NCI-H1694 treated with DMSO at 0.1 percent for 48 hours (cell line): ENCODE measurements around the gene CUBN.
"Not testable (repeated sequence)": the region's sequence is repeated elsewhere in the genome, so short reads cannot be mapped to it uniquely, and the experiment has no call there.

Experiments used
- DNase-seq: peaks from one replicate; lab custom pipeline; 2025; lab: John Stamatoyannopoulos, UW

Gene CUBN

DNA sequence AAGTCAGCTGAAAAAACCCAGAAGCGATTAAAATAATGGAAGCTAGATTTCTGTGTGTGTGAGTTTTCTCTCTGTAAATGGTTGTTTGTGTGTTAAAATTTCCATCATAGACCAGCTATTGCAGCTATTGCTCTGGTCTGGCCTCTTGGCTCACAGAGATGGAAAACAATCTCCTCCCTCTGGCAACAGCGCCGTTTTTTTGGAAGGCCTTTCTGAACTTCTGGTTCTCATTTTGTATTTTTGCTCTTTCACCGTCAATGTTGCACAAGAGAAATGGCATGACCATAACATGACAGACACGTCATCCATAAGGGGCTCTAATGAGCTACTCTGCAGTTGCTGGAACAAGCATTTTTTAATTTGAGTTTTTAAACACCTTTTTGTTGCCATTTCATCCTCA lies 91.0 kb downstream of the CUBN start:
- DNase-seq = no peak

DNA sequence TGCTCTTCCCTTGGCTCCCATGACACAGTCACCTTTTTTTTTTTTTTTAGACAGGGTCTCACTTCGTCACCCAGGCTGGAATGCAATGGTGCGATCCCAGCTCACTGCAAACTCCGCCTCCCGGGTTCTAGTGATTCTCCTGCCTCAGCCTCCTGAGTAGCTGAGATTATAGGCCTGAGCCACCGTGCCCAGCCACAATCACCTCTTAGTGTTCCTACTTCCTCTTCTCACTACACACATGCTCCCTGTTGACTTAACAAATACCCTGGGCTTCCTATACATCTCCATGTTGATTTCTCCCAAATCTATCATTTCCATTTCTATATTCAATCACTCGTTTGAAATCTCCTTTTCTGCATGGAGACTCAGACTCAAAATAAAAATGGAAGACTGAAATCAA lies 91.7 kb downstream of the CUBN start:
- DNase-seq = no peak

DNA sequence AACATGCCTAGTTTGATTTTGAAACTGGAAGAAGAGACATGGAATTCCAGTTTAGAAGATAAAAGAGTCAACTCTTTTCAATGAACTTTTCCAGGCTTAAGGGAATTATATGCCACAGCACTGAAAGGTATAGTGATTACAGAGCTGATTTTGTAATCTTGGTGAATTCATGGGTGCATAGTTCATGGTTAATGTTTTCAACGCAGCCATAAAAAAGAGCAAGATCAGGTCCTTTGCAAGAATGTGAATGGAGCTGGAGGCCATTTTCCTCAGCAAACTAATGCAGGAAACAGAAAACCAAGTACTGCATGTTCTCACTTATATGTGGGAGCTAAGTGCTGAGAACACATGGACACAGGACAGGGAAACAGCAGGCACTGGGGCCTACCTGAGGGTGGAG lies 94.2 kb downstream of the CUBN start:
- DNase-seq = no peak

DNA sequence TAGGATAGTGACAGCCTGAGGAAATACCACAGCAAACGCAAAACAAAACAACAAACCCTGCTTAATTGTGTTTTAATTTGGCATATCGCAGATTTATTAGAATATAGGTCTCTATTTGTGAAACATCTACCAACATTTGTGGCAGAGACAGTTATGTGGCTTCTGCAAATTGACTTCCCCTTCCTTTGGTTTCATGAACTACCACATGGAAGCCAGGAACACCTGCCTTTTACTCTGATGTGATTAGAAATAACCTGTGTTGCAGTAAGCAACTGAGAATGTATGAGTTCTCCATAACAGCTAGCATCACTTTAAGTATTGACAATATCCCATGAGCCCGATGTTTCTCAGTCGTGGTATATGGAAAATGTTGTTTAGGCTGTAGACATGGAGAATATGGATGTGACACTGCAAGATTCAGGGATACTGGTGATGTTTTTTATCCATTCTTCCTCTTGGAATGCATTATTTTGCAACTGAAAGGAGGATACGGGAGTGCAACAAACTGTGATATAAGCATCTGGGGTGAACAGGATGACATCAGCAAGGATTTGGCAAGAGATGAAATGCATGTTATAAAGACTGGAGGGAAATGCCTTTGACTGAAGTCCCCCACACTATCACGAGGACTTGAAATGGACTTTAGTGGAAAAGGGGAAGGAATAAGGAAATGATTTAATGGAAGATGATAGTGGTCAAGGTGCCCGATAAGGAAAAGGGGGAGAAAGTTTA lies 95.9 kb downstream of the CUBN start:
- no peak for DNase-seq

DNA sequence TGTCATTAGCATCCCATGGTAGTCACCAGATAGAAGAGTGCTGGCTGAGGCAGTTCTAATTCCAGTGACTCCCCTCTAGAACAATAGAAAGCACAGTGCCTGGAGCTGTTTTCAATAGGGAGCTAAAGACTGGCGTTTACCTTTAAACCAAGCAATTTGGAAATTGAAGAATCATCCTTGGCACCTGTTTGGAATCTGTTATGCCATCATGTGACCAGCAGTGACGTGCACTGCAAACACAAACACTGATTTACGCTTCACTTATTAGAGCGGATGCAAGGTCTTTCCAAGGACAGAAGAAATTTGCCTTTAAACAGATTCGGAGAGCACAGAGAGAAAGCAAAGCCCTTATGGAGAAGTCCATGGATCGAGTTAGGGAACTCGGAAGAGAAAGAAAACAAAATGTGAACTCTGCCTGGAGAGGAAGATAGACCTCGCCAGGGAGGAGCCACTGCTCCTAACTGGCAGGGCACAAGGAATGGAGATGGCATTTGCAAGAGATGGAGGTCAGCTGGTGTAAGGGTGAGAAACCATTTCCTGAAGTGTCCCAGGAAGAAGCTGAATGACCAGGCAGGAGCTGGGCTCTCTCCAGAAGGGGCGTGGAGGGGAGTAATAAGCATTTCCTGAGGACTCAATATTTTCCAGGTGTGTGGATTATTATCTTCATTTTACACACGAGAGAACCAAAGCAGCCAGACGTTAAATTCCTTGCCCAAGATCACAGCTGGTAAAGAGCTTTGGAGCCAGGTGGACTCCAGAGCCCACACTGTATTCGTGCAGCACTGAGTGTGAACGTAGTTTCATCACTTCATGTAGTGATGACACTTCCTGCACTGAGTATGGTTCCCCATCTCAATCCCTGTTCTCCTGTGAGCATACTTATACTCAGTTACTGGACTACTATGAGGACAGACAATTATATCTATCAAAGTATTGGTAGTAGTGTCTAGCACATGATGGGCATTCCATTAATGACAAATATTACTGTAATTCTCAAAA lies 97.7 kb downstream of the CUBN start:
- no peak for DNase-seq

DNA sequence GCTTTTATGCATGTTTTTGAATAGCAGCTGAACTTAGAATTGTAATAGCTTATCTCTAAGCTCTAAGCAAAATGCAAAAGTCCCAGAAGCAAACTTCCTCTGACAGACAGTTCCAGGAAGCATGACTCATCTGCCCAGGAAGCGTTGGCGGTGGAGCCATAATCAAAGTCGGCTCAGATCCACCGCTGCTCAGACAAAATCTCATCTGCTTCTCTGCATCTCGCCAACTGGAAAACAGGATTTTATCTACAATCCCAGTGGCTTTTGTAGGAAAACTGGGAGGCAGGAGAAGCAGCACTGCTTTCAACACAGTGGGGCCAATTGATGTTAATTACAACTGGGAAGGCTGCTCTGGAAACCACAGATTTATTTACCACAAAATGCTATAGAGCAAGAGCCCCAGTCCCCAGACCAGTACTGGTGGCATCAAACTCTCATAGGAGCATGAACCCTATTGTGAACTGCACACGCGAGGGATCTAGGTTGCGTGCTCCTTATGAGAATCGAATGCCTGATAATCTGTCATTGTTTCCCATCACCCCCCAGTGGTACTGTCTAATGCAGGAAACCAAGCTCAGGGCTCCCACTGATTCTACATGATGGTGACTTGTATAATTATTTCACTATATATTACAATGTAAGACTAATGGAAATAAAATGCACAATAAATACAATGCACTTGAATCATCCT lies 99.9 kb downstream of the CUBN start:
- no peak for DNase-seq

DNA sequence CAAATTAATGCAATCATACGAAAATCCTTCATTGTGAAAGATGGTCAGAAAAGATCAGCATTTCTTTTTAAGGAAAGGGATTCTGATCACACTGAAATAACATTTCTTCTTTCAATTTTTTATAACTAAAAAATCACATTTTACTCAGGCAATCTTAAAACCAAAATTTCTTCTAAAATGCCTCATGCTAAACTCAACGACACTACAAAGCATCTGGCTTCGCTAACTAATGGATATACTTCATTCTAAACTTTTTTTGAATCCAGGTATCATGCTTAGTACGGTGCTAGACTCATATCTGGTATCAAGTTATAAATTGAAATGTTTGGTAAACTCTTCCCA lies 100.4 kb downstream of the CUBN start:
- DNase-seq = no peak

DNA sequence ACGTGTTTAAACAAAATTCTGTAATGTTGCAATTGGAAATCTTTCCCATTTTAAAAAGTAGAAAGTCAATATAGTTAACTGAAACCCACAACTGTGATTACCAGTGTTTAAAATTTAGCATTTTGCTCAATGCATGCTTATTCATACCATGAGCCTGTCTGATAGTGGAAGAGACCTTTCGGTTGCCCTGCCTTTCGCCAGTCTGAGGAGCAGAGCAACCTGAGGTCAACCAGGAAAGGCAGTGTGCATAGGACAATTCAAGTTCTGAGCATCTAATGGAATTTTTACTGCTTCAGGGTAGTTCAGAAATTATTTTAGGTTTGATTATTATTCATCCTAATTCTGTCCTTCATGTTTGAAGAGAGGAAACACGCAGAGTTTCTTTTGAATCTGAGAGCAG lies 100.8 kb downstream of the CUBN start:
- DNase-seq = no peak

DNA sequence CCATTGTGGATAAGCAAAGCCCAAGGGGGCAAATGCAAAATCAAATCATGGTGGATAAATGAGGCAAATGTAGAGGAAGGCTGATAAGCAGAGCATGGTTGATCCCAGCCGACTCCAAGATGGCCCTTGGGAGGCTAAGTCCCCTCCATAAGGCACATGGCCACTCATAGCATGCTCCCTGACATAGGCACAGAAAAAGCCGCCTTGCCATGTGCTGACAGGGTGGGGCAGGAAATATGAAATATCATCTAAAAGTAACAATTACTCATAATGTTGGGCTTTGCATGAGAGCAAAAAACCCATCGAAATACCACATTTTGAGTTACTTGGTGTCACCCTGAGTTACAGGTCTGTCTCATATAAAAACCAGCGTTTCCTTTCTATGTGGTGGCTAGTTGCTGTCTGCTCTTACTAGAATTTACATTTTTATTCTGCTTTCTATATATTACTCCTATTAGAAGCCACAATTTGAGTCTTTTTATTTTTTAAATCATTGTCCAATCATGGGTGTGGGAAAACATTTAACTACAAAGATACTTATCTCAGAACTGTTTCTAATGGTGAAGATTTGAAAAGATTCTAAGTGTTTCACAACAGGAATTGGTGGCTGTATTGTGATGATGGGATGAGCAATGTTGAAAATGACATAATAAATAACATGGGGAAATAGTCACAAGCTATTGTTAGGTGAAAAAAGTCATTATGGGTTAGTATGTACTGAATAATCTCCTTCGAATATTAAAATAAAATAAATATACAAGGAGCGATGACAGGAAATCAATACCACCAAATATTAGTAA lies 102.7 kb downstream of the CUBN start:
- DNase-seq = no peak

DNA sequence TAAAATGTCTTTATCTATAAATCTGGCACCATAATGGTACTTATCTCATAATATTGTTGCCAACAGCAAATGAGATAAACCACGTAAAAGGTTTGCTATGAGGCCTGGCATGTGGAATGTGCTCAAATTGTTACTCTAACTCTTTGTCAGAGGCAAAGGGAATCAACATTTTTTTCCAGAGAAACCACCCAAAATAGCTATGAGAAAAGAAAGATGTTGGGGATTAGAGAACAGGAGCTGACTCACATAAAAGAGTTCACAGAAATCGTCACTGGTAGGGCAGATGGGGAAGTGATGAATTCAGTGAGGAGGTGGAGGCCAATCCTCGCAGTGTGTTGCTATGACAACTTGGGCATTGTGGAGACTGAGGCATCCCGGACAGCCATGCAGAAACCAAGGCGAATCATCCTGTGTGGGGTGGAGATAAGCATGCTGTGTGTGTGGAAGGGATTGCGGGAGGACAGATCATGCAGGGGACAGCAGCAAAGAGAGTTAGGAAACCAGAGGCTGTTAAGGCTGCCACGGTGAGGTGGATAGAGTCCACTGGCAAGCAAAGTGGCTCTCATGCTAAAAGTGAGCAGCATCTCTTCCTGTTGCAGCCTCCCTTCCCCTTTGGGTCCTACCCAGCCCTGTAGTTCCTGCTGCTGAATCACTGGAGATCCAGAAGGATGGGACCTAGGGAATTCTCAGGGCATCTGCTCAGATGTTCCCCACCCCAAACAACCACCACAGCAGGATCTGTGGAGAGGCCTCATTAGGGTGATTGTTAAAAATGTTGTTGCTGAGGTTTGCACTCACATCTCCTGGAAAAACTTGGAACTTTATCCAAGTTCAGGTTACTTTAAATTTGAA lies 103.9 kb downstream of the CUBN start:
- DNase-seq = no peak

DNA sequence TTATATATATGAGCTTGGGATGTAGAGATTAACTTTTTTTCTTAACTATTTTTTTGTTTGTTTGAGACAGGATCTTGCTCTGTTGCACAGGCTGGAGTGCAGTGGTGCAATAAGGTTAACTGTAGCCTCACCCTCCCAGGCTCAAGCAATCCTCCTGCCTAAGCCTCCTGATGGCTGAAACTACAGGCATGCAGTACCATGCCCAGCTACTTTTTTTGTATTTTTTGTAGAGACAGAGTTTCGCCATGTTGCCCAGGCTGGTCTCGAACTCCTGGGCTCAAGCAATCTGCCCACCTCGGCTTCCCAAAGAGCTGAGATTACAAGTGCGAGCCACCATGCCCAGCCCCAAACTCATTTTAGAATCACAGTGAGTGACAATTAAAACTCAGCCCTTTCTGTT lies 105.2 kb downstream of the CUBN start:
- no peak for DNase-seq

DNA sequence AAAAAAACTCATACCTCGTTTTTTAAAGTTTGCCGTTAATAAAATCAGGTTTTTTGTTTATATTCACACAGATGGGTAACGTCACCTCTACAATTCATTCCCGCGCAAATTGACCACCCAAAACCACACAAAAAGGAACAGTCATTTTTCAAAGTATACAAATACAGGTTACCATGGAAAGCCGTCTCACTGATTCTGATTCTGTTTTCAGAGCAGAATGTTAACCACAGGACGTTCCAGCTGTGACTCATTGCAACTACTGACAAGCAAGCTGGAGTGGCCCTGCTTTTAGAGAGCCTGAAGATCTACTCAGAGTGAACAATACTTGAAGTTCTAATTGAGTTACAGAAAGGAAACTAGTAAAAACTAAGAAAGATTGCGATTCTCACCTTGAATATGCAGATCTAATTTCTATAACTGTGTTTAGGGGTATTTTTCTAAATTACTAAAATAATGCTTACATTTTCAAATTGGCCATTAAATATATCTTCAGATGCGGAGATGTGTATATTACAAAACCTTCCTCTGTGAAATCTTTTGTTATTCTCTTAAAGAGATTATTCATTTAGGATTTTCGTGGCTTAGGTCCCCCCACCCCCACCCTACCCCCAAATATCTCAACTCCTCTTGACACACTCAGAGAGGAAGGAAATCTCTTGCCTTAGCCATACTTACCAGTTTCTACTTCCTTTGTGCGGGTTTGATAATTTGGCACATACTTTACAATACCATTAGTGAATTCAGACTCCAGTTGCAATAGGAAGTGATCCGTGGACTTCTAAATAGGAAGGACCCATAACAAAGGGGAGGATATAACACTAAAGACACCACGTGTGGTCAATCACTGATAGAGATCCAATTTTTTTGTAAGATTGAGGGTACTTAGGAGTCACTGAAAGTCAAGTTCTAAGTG lies 106.0 kb downstream of the CUBN start:
- no peak for DNase-seq

DNA sequence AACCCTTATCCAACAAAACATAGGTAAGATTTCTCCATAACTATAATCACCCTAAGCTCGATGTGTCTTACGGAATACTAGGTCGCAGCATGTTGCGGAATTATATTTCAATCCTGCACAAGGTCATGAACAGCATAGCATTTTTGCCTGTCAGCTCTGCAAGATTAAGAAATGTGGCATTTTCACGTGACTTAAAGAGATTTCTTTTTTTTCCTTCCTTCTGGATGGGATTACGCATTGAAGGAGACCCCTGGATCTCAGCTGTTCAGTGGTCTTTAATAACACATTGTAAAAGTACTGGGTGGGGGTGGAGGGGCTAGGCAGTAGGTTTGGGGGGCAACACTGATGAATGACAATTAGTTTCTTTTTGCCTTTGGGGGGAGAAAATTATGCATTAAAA lies 106.7 kb downstream of the CUBN start:
- DNase-seq = no peak

DNA sequence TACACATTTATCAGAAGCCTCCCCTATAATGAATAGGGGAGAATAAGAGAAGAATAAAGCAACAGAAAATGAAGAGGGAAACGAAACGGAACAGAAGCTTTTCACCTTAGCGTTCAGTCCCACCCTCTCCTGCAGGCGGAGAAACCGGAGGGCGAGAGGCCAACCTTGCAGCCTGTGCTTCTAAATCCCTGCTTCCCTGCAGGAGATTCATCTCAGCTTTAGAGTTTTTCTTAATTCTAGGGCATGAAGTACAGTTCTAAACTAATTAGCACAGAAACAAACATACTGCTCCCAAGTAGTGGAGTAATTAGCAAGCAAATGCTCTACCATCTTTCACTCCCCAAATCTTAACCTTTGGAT lies 107.2 kb downstream of the CUBN start:
- no peak for DNase-seq

DNA sequence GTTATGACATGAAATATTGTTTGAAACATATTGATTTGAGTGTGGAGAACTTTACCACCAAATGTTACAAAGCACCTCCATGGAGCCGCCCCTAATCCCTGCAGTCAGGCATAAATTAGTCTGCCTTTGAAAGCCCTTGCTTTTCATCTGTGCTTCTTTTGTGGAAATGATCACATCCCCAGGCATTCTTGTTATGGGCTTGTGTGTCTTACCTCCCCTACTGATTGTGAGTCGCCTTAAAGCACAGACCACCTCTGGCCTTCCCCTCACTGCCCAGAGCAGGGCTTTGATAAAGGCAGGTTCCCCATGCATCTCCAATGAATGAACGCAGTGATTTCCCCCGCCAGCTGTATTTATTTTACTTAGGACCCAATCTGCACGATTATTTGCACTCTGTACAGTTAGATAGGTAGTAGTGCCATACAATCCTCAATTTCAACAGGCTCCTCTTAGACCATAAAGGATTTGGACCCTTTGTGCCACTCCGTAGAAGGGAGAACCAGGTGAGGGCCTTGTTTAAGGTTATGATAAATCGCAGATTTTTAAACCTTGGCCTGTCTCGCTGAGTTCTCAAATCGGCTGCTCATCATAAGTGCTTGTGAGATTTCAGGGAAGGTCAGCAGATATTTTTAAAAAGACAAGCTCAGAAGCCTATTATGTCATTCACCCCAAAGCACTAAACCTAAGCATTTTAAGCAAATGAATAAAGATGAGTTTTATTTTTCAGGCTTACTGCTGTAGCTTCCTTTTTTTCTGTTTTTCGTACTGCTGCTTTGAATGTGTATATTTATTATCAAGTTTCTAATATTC lies 107.8 kb downstream of the CUBN start:
- no peak for DNase-seq

DNA sequence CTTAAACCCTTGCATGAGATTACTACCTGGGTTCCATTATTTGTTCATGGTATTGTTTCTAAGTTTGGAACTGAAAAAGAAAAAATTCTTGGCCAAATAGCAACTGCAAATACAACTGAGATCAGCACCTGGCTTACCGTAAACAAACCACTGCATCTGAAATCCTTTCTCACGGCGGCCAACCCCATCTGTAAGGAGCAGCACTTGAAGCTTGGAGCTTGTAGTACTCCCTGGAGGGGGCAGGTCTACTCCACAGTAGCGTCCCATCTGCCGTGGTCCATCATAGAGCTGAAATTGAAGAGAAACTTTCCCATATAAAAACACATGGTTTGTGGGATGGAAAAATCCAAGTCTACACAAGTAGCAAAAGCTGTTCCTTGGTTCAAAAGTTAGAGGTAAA lies 109.9 kb downstream of the CUBN start:
- DNase-seq = no peak

DNA sequence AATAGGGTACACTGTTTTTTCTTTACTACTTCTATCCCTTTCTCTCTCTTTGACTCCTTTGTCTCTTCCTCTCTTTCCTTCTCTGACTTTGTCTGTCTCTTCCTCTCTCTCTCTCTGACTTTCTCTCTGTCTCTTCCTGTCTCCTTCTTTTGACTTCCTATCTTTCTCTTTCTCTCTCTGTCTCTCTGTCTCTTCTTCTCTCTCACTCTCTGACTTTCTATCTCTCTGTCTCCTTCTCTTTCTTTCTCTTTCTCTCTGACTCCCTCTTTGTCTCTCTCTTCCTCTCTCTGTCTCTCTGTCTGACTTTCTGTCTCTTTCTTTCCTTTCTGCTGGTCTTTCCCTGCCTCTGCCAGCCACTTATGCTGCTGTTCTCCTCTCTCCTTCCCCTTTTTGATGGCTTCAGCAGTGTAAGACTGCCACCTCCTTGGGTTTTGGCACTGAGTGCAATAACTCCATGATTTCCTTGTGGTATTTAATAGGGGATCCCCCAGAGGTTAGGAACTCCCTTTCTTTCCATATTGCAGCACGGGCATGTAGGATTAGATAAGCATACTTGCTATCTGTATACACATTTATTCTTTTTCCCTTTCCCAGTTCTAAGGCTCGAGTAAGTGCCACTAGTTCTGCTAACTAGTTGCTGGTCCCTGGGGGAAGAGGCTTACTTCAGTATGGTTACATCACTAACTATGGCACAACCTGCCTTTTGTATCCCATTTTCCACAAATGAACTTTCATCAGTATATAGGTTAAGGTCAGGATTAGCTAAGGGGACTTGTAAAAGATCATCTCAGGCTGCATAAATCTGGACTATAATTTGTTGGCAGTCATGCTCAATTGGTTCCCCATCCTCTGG lies 116.3 kb downstream of the CUBN start:
- DNase-seq = not testable (repeated sequence)

DNA sequence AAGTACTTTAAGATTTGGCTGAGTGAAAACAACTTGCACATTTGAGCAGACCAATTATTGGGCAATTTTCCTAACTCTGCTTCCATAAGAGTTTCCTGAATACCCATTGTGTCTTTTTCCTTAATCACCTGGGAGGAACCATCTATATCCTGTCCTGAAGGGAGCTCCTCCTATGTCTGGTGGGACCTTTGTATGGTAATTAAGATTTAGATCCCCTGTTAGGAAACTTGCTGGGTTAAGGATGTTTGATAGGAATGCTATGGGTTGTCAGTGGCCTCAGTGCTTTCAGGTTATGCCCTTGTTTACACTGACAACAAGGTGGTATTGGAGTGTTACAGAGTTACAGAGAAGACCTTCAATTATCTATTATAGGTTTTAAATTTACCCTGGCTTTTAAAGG lies 116.9 kb downstream of the CUBN start:
- DNase-seq = not testable (repeated sequence)
